Daoy (cell line): ENCODE measurements around the gene PLCL2. TPM values are rescaled to one million over a fixed set of nuclear protein-coding genes. Genes with fewer than 3 reads are reported as not detected.
"Not testable (repeated sequence)": the region's sequence is repeated elsewhere in the genome, so short reads cannot be mapped to it uniquely, and the experiment has no call there.

ENCODE experiments used
- DNase-seq: peaks from one replicate; pipeline ENCODE4 v3.0.0-alpha.2; 2015; ENCODE audit warnings: low read depth
- total RNA-seq: library from RNA; depleted of rRNA; stranded (reverse); fragments of >200 nt; shearing (Covaris generic); gene quantifications from 2 replicates; pipeline ENCODE4 v1.2.3, GENCODE V29; 2014

The PLCL2 gene
- total RNA-seq, 1 experiment from 2014 or later = 6.7 TPM

DNA sequence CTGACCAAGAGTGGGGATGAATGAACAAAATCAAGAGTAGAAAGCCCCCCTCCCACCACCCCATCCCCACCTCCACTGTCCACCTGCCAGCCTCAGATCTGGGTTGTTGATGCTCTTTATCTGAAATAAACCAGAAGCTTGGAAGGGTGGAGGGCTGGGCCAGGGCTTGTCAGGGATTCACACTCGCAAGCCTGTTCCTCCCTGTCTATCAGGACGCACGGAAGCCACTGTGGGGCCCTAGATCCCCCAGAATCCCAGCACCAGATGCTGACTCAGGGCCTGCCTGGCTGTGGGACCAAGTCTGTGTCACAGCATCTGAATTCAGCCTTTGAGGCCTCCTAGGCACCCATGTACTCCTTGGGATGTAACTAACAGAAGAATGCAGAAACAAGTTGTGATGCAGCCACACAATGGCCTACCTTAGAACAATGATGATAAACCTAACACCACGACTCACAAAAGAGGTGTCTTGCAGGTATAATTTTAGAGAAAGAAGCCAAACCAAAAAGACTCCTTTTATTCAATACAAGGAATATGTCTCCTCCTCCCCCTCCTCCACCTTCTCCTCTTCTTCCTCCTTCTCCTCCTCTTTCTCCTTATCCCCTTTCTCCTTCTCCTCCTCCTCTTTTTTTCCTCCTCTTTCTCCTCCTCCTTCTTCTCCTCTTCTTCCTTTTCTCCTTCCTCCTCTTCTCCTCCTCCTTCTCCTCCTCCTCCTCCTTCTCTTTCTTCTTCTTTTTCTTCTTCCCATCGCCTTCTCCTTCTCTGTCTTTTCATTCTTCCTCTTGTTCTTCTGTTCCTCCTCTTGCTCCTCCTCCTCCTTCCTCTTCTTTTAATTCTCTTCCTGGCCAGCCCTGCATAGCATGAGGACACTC, 234.7 kb downstream of the PLCL2 start:
- no peak for DNase-seq

DNA sequence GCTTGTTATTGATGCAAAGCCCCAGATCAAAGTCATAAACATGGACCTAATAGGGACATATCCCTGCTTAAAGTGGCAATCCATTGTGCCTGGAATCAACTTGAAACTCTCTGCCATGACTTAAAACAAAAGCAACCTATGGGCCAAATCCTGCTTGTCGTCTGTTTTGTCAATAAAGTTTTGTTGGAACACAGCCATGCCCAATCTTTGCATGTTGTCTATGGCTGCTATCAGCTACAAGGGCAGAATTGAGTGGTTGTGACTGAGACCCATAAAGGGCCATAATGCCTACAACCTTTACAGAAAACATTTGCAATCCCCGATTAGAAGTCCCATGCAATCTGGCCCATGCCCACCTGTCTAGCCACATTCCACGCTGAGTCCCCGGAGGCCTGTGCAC, 235.4 kb downstream of the PLCL2 start:
- DNase-seq = no peak

DNA sequence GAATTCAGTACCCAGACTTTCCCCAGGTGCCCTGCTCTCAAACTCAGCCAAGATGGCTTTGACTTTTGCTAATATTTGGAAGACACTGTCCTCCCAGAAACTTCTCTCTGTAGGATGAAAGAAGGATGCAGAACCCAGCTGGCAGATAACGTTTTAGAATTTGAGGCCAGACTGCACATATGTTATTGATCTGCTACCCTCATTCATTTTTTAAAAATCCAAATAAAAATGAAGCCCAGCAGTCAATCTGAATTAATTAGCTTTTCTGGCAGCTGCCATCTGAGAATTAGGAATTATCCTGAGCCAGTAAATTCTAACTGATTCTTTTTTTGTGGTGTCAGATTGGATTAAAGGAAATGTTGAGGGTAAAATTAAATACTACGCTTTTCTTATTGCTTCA, 236.6 kb downstream of the PLCL2 start:
- no peak for DNase-seq

DNA sequence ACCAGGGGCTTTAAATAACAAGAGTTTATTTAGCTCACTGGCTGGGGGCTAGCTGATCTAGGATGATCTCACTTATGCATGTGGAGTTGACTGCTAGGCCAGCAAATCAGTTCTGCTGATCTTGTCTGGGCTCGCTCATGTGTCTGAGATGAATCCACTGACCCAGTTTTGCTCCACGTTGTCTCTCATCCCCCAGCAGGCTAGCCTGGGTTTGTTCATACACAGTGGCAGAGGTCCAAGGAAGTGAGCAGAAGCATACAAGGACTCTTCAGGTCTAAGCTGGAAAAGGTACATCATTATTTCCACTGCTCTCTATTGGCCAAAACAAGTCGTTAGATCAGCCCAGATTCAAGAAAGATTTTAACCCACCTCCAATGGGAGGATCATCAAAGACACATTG, 238.0 kb downstream of the PLCL2 start:
- DNase-seq = no peak

DNA sequence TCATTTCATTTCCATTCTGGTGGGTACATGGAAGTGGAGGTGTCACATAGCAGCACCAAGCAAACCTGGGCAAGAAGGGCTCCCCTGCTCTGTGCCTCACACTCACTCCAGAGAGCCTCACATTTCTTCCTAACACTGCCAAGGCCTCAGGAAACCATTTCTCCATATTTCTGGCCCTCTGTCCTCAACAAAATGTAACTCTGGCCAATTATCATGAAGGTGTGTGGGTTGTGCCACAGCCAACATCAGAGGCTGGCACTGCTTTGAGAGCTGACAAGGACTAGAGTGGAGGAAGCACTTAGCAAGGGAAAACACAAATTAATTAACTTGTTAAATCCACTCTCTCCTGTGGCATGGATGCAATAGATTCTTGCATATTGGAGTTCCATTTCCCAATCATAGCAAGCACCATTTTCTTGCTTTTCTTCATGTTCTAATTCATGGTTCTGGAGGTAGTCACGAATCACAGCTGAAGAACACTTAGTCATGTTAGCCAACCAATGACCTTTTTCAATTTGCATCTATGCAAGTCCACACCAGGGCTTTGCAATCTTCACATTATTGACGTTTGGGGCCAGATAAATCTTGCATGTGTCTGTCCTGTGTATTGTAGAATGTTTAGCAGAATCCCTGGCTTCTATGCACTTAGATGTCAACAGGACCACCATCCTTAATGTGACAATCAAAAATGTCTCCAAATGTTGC, 241.1 kb downstream of the PLCL2 start:
- DNase-seq = no peak

DNA sequence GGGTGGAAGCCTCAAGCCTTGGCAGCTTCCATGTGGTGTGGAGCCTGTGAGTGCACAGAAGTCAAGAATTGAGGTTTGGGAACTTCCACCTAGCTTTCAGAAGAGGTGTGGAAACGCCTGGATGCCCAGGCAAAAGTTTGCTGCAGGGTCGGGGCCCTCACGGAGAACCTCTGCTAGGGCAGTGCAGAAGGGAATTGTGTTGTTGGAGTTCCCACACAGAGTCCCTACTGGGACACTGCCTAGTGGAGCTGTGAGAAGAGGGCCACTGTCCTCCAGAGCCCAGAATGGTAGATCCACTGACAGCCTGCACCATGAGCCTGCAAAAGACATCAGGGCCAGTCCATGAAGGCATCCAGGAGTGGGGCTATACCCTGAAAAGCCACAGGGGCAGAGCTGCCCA, 243.9 kb downstream of the PLCL2 start:
- DNase-seq = not testable (repeated sequence)

DNA sequence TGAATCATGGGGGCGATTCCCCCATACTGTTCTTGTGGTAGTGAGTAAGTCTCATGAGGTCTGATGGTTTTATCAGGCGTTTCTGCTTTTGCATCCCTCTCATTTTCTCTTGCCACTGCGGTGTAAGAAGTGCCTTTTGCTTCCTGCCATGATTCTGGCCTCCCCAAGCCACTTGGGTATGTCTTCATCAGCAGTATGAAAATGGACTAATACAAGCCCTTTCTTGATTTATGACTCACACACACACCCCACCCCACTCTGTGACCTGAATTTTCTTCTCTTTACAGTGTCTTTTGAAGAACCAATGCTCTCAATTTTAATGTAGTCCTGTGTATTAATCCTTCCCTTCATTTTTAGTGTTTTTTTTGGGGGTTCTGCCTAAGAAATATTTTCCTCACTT, 244.8 kb downstream of the PLCL2 start:
- no peak for DNase-seq

DNA sequence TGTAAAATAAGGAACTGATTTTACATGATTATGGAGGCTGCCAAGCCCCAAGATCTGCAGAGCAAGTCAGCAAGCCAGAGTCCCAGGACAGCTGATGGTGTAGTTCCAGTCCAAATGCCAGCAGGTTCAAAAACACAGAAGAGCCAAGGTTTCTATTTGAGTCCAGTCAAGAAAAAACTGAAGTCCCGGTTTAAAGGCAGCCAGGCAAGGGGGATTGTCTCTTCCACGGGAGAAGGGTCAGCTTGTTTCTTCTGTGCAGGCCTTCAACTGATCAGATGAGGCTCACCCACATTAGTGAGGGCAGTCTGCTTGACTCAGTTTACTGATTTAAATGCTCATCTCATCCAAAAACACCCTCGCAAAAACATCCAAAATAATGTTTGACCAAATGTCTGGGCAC, 246.2 kb downstream of the PLCL2 start:
- DNase-seq = no peak

DNA sequence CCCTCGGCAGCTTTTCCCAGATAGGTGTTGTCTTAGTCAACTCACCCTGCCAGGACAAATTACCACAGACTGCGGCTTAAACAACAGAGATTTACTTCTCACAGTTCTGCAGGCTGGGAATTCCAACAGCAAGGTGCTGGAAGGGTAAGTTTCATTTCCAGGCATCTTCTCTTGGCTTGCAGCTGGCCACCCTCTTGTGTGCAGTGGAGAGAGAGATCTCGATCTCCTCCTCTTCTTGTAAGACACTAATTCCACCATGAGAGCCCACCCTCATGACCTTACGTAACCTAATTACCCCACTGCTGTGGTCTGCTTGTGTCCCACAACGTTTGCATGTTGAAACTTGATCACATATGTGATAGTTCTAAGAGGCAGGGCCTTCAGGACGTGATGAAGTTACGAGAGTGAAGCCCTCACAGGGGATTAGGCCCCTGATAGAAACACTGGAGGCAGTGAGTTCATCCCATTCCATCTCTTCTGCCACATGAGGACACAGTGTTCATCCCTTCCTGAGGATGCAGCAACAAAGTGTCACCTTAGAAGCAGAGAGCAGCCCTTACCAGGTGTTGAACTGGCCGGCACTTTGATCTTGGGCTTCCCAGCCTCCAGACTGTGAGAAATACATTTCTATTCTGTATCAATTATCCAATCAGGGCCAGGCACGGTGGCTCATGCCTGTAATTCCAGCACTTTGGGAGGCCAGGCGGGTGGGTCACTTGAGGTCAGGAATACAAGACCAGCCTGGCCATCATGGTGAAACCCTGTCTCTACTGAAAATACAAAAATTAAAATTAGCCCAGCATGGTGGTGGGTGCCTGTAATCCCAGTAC, 247.7 kb downstream of the PLCL2 start:
- DNase-seq = no peak

DNA sequence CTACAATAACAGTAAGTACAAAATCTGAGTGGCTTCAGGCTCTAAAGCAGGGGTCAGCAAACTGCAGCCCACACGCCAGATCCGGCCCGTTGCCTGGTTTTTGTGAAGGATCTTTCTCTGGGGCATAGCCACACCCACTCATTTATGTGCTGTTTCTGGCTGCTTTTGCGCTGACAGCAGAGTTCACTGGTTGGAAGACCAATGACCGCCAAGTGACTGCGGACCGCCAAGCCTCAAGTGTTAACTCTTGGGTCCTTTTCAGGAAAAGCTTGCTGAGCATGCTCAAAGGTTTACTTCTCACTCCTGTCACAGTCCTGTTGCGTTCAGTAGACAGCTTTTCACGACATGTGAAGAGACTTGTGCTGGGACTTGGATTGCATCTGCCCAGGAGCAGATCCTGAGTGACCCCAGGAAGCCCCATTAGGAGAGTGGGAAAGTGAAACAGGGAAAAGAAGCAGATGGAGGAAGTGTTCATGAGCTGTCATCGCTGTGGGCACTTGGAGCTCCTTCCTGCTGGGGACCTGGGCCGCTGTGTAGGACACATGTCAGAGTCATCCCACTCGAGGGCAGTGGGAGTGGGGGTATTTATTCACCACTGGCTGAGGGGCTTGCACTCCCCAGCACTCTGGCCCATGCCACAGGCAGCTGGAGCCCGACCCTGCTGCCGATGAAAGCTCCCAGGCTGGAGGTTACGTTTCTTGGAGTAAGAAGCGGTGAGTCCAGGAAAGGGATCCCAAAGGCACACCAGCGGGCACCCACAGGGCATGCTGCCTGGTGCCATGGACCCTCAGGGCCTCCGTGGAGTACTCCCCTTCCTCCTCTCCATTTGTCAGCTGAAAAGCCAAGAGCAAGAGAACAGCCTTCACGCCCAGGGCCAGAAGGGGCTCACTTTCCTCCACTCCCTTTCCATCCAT, 249.1 kb downstream of the PLCL2 start:
- DNase-seq = no peak

DNA sequence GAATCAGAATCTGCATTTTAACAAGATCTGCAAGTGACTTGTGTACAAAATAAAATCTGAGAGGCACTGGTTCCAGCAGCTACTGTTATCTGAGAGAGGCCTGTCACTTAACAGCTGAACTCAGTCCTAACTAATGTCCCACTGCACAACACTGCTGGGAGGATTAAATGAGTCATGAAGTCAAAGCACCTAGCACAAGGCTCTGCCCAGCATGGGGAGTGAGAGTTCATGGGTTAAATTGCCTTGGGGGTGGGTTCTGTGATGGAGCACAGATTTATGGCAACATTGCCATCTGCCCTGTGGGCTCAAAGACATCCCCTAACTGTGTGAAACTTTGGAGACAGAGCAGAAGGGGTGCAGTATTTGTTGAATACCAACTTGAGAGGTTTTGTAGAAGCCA, 250.9 kb downstream of the PLCL2 start:
- DNase-seq = no peak

DNA sequence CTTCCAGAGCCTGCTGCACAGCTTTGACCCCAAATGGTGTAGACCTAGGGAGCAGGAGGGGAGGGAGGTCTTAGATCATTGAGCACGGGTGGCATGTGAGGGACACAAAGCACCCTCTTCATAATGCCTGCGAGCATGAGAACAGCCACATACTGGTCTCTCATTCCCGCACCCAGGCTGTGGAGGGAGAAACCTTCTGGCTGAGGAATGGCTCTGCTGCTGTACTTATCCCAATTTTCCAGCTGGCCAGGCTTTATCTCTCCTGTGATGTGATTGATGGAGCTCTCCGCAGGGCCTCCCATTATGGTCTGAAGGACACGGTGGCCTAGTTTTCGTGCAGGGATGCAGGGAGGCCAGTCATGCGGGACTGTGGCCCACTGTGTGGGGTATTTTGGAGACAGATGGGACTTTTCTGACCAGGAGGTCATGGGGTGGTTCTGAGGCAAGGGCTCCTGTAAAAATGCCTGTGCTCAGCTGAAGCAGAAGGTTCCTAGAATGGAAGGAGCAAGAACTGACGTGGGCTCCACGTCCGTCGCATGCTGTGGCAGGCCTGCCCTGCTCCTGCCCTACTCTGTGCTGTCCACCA, 251.5 kb downstream of the PLCL2 start:
- no peak for DNase-seq

DNA sequence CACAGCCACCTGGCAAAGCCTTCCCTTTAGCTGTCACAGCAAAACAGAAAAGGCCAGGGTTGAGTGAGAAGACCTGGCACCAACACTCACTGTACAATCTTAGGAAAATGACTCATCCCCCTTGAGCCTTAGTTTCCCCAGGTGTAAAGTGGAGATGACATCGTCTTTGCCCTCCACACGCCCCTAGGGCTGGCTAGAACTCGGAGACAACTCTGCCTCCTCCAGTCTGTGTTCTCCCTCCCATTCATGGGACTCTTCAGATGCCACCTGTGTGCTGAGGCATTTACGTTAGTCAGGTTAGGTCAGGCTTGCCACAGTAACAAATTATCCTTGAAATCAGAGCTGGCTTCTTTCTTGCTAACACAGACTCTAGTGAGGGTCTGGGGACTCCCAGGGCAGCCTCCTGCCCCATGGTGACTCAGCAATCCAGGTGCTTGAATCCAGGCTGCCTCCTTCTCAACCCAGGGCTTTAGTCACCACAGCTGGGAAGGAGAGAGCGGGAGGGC, 252.6 kb downstream of the PLCL2 start:
- DNase-seq = no peak

DNA sequence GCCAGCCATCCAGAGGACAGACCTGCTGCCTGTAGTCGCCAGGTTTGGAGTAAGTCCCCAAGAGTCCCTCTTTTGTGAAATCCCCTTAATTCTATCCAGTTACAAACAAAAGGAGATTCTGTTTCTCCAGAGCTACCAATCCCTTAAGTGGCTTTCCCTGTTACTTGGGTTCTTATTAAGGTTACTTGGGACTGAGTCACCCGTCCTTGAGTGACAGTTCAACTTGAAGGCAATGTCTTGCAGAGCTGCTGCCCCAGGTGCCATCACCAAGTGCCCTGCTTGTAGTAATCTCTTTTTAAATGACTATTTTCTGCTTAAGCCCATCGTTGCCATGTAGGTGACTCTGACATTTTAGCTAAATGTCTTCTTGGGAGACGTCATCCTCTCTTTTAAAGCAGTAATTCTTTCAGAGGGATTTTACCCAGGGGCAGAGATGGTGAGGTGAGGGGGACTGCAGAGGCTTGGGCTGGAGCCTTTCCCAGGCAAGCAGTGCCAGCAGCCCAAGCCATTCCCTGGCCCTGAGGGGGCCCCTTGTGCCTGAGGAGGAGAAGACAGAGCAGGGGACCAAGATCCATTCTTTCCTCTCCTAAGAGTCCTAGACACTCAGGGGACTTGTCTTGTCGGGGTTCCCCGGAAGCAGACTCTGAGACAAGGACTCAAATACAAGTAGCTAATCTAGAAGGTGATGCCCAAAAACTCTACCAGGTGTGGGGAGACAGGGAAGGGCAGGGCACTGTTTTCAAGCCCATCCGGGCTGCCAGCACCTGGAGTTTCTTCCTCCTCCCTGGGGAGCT, 253.7 kb downstream of the PLCL2 start:
- DNase-seq = no peak
